ENCODE measurements around the gene ZDHHC20. TPM values are rescaled to one million over a fixed set of nuclear protein-coding genes. Genes with fewer than 3 reads are reported as not detected.

ZDHHC20 gene
- total RNA-seq, 1 experiment from 2014 or later: 69.1 TPM

DNA sequence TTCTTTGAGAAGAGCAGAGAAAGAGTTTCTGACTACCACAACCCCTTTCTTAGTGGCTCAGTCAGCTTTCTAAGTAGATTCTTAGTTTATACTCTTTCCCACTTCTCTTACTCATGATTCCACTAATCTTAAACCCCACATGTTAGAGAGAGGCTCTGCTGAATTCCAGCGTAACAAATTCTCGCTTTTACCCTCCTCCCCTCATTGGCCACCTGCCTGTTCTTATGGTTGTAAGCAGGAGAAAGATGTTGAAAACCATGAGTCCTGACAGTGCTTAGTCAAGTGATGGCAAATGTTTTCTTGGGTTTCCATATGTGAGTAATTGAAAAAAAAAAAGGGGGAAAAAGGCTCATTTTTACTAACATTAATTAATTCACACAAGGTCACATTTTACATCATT, 125.9 kb downstream of the ZDHHC20 start:
- H3K9me3 ChIP-seq (ENCODE audit: control insufficient read depth, low read depth, low read length): no peaks in the 10 kb centered on the region
- no peak overlapping the region for H3K27ac Mint-ChIP-seq
- H3K79me2 ChIP-seq (ENCODE audit: insufficient read depth, low read length): no peaks in the 10 kb centered on the region
- H3K4me1 Mint-ChIP-seq: peaks cover 44 to 46% of the 10 kb centered on the region in 2 experiments
- no peak overlapping the region for H3K4me2 ChIP-seq (ENCODE audit: insufficient read depth, insufficient read length, low read length)
- H3K79me1 ChIP-seq (ENCODE audit: insufficient read depth, low read depth, low read length, poor library complexity, severe bottlenecking): no peaks in the 10 kb centered on the region
- no peaks in the 10 kb centered on the region for H3K27me3 Mint-ChIP-seq (ENCODE audit: low read depth)
- no peak overlapping the region for H2AFZ ChIP-seq (ENCODE audit: low read length)
- H3T11ph ChIP-seq (ENCODE audit: low read length): no peak overlapping the region
- no CpG with 5 or more reads among the region's 2 CpGs for WGBS (ENCODE audit: extremely low coverage, insufficient read length, low lambda C conversion rate)
- no peak overlapping the region for H4K8ac ChIP-seq (replicated peaks; ENCODE audit: insufficient read length, low read depth, low read length)
- no peak overlapping the region for H3K18ac ChIP-seq (ENCODE audit: insufficient read length, low read depth, low read length)
- no peak overlapping the region for H2BK12ac ChIP-seq (ENCODE audit: insufficient read length, low read depth, low read length)
- H3K27ac ChIP-seq (ENCODE audit: insufficient read length, low read depth, low read length): no peak overlapping the region
- H3K4me3 Mint-ChIP-seq: no peak overlapping the region
- no peak overlapping the region for H2AK5ac ChIP-seq (ENCODE audit: insufficient read length, low read length)
- no peak overlapping the region for H2BK15ac ChIP-seq (ENCODE audit: low read depth, low read length)
- H3K9me3 Mint-ChIP-seq: no peaks in the 10 kb centered on the region
- H2BK120ac ChIP-seq (ENCODE audit: low read depth, low read length, poor library complexity, severe bottlenecking): no peak overlapping the region
- H3K4me1 ChIP-seq (ENCODE audit: insufficient read depth, low read length): no peaks in the 10 kb centered on the region; the same call in 1 of the 2 replicates
- H3K23ac ChIP-seq (ENCODE audit: insufficient read length, low read depth, low read length): no peak overlapping the region
- no peak overlapping the region for H3K4ac ChIP-seq (ENCODE audit: low read depth, low read length)
- H3K36me3 Mint-ChIP-seq (ENCODE audit: insufficient read depth in 1 of 3, low read depth in 3 of 3): no peaks in the 10 kb centered on the region; a peak in 2 of 7 replicates
- no peaks in the 10 kb centered on the region for H3K27me3 ChIP-seq (ENCODE audit: insufficient read depth, low read length)
- no peak overlapping the region for H3K56ac ChIP-seq (ENCODE audit: insufficient read length, low read depth, low read length)
- no peak overlapping the region for H4K5ac ChIP-seq (ENCODE audit: insufficient read length, low read depth, low read length)
- no peak overlapping the region for H2BK5ac ChIP-seq (ENCODE audit: insufficient read length, low read length)
- no peak overlapping the region for H3K14ac ChIP-seq (ENCODE audit: insufficient read depth, low read length)
- DNase-seq: no peak
- H3K23me2 ChIP-seq (ENCODE audit: insufficient read length, low read depth, low read length, poor library complexity, severe bottlenecking): no peaks in the 10 kb centered on the region
- no peak overlapping the region for H2BK20ac ChIP-seq (ENCODE audit: low read depth, low read length, poor library complexity, severe bottlenecking)
- TF ChIP-seq, protein P1, sequence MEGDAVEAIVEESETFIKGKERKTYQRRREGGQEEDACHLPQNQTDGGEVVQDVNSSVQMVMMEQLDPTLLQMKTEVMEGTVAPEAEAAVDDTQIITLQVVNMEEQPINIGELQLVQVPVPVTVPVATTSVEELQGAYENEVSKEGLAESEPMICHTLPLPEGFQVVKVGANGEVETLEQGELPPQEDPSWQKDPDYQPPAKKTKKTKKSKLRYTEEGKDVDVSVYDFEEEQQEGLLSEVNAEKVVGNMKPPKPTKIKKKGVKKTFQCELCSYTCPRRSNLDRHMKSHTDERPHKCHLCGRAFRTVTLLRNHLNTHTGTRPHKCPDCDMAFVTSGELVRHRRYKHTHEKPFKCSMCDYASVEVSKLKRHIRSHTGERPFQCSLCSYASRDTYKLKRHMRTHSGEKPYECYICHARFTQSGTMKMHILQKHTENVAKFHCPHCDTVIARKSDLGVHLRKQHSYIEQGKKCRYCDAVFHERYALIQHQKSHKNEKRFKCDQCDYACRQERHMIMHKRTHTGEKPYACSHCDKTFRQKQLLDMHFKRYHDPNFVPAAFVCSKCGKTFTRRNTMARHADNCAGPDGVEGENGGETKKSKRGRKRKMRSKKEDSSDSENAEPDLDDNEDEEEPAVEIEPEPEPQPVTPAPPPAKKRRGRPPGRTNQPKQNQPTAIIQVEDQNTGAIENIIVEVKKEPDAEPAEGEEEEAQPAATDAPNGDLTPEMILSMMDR (conservative IDR thresholded peaks at IDR 0.05): no peak
- H4K91ac ChIP-seq (ENCODE audit: insufficient read length, low read depth, low read length): no peak overlapping the region
- no peak overlapping the region for H3K9ac ChIP-seq (ENCODE audit: extremely low read depth, insufficient read length, low read length)
- H4K20me1 ChIP-seq (ENCODE audit: control insufficient read depth, insufficient read depth, insufficient read length): no peaks in the 10 kb centered on the region
